HEK293 (cell line): Measurements from ENCODE around the gene ITPR3.

Experiments
- HOXA7 ChIP-seq: sonication (generic); formaldehyde crosslinking; IDR thresholded peaks from 2 replicates; pipeline ENCODE4 v1.8.1; 2022; ENCODE audit warnings: missing genetic modification reagents, borderline replicate concordance
- ZNF37A ChIP-seq: fragments of 450-650 bp; IDR thresholded peaks from 2 replicates; pipeline ENCODE4 v1.5.1; 2018; ENCODE audit warnings: missing biosample characterization, missing genetic modification characterization
- ZSCAN5A ChIP-seq: fragments of 450-650 bp; formaldehyde crosslinking; IDR thresholded peaks from 2 replicates; pipeline ENCODE4 v1.5.1; 2016; ENCODE audit warnings: missing biosample characterization, missing genetic modification characterization
- TF ChIP-seq, protein P1 (sequence below): fragments of 450-650 bp; formaldehyde crosslinking; IDR thresholded peaks from 2 replicates; pipeline ENCODE4 v1.5.1; 2016; ENCODE audit warnings: missing biosample characterization, missing genetic modification characterization

DNA sequence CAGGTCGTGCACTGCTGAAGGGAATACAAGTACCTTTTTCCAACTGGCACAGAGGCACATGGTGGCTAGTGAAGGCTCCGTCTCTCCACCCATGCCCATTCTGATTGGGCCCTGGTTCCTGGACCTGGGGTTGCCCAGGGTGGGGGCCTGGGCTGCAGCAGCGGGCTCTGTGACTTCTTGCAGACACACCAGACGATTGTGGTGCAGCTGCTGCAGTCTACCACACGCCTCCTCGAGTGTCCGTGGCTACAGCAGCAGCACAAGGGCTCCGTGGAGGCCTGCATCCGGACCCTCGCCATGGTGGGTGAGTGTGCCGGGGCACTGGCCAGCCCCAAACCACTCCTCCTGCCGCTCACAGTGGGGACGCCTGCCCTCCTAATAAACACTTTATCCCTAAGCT is 61.2 kb downstream of the ITPR3 start:
- TF ChIP-seq, protein P1, sequence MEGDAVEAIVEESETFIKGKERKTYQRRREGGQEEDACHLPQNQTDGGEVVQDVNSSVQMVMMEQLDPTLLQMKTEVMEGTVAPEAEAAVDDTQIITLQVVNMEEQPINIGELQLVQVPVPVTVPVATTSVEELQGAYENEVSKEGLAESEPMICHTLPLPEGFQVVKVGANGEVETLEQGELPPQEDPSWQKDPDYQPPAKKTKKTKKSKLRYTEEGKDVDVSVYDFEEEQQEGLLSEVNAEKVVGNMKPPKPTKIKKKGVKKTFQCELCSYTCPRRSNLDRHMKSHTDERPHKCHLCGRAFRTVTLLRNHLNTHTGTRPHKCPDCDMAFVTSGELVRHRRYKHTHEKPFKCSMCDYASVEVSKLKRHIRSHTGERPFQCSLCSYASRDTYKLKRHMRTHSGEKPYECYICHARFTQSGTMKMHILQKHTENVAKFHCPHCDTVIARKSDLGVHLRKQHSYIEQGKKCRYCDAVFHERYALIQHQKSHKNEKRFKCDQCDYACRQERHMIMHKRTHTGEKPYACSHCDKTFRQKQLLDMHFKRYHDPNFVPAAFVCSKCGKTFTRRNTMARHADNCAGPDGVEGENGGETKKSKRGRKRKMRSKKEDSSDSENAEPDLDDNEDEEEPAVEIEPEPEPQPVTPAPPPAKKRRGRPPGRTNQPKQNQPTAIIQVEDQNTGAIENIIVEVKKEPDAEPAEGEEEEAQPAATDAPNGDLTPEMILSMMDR (tag by site-specific recombination), result no peak
- TF ChIP-seq ZNF37A (tag by site-specific recombination) (no peak), HOXA7 (CRISPR knock-in tag) (no peak), ZSCAN5A (tag by site-specific recombination) (no peak)
